GM21576 (cell line): Measurements from ENCODE around the gene FUBP3.

ENCODE experiments used
- ATAC-seq: cut with Tn5 transposase; IDR thresholded peaks from one replicate; pipeline ENCODE4 v1.9.1; 2021; ENCODE audit warnings: mild to moderate bottlenecking, moderate library complexity; ENCODE audit not compliant: unreplicated experiment

Gene FUBP3

GRCh38 chr9:130578865-130579737 is at the start of gene FUBP3:
FUBP3 (plus strand) TSS chr9:130579577; CDS start chr9:130579681, 104 bp downstream.
- peak; percentile 75 for ATAC-seq

GRCh38 chr9:130530938-130531337 is 48.4 kb upstream of the FUBP3 start:
- ATAC-seq = no peak

- no peak for ATAC-seq
These were observed 47.7 kb upstream of the FUBP3 start for GRCh38 chr9:130531670-130532069.

- ATAC-seq = no peak
These were observed 46.8 kb upstream of the FUBP3 start for GRCh38 chr9:130532426-130533080.

- no peak for ATAC-seq
These were observed 43.4 kb upstream of the FUBP3 start for GRCh38 chr9:130535818-130536521.

GRCh38 chr9:130536701-130537107 is 42.7 kb upstream of the FUBP3 start:
- ATAC-seq = no peak

GRCh38 chr9:130537346-130538050 is 41.9 kb upstream of the FUBP3 start:
- ATAC-seq = no peak

GRCh38 chr9:130539420-130540223 is 39.8 kb upstream of the FUBP3 start:
- ATAC-seq = no peak

- ATAC-seq = no peak
These were observed 37.8 kb upstream of the FUBP3 start for GRCh38 chr9:130541533-130541932.

- ATAC-seq = no peak
These were observed 37.3 kb upstream of the FUBP3 start for GRCh38 chr9:130542038-130542437.

GRCh38 chr9:130542457-130543228 is 36.7 kb upstream of the FUBP3 start:
- no peak for ATAC-seq

- ATAC-seq = no peak
These were observed 36.0 kb upstream of the FUBP3 start for GRCh38 chr9:130543368-130543767.

GRCh38 chr9:130543859-130544258 is 35.5 kb upstream of the FUBP3 start:
- ATAC-seq = no peak

GRCh38 chr9:130544364-130544763 is 35.0 kb upstream of the FUBP3 start:
- ATAC-seq = no peak

- ATAC-seq = no peak
These were observed 31.3 kb upstream of the FUBP3 start for GRCh38 chr9:130548103-130548502.

- no peak for ATAC-seq
These were observed 30.2 kb upstream of the FUBP3 start for GRCh38 chr9:130549093-130549735.

- ATAC-seq = no peak
These were observed 24.8 kb upstream of the FUBP3 start for GRCh38 chr9:130554606-130555005.

GRCh38 chr9:130555061-130555460 is 24.3 kb upstream of the FUBP3 start:
- no peak for ATAC-seq

GRCh38 chr9:130555968-130556367 is 23.4 kb upstream of the FUBP3 start:
- ATAC-seq = no peak
